Measurements from ENCODE around the gene DQX1. TPM values are rescaled to one million over a fixed set of nuclear protein-coding genes. Genes with fewer than 3 reads are reported as not detected.
A peak's percentile ranks its signal among the peaks of the same experiment; 100 is the strongest.
"Not testable (repeated sequence)": the region's sequence is repeated elsewhere in the genome, so short reads cannot be mapped to it uniquely, and the experiment has no call there.

DQX1 gene
- 0.81 TPM in 1 of 2 replicates, not detected in the other for total RNA-seq (2014; rRNA removed; shearing (Covaris generic))

GRCh38 chr2:74525717-74526648 is at the start of gene DQX1:
Gene DQX1 (minus strand): TSS chr2:74526231. CDS start chr2:74525729, 502 bp downstream.
- in situ Hi-C loops (cut with HindIII; ENCODE audit: low sequenced_read_pairs), result no loop called here
- DNase-seq (ENCODE audit: low spot score), result peak; percentile 54

DNA sequence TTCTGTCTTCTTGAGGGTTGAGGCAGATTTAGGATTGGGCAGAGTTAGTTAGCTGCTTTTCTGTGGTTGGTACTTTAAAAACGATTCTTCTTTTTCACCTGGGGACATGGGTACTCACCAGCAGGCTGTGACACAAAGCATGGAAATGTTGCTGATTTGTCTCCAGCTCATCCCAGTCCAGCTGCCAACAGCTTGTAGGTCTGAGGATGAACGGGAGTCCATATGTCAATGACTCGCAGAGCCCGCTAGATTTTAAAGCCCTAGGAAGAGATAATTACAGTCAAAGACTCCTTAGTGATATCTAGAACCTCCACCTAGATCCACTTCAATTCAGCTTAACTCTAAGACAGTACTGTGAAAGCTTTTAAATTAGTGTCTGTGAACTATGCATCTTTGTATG is 49.3 kb upstream of the DQX1 start:
- DNase-seq (ENCODE audit: low spot score), result no peak
- in situ Hi-C loops (cut with HindIII; ENCODE audit: low sequenced_read_pairs), result no loop called here

GRCh38 chr2:74573747-74574562 is 47.9 kb upstream of the DQX1 start:
- DNase-seq (ENCODE audit: low spot score), result no peak
- in situ Hi-C loops (cut with HindIII; ENCODE audit: low sequenced_read_pairs), result no loop called here

DNA sequence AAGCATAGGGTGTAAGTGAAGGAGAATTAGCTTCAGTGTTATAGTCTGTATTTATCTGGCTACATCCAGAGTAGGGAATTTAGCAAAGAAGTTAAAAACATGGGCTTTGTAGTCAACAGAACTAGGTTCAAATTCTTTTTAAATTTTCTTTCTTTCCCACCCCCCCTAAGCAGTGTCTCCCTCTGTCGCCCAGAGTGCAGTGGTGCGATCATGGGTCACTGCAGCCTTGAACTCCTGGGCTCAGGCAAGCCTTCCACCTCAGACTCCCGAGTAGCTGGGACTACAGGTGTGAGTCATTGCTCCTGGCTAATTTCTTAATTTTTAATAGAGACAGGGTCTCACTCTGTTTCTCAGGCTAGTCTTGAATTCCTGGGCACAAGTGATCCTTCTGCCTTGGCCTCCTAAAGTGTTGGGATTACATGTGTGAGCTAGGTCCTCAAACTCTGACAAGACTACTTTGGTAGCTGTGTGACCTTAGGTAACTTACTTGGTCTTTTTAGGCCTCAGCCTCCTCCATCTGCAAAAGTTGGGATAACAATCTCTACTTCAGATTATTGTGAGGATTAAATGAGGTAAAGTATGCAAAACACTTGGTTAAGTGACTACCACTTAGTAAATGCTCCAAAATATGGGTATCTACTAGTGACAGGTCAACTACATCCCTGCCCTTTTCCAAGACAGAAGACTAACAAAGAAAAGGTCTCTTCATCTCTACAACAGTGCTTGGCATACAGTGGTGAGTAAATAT is 46.3 kb upstream of the DQX1 start:
- in situ Hi-C loops (cut with HindIII; ENCODE audit: low sequenced_read_pairs), result no loop called here
- no peak for DNase-seq (ENCODE audit: low spot score)

DNA sequence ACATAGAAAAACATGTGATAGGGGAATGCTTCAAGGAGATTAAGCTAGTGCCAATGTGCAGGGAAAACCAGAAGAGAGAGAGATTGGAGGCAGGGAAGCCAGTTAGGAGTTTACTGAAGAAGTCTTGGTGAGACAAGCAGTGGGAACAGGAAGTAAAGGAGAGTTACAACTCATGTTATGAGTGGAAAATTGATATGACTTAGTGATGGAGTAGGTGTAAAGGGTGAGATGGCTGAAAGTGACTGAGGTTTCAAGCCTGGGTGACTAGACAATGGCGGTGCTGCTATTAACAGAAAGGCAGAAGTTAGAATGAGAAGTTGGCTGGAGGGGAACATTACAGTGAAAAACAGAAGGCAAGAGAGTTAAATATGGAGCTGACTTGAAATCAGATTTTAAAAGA is 45.0 kb upstream of the DQX1 start:
- DNase-seq (ENCODE audit: low spot score), result no peak
- in situ Hi-C loops (cut with HindIII; ENCODE audit: low sequenced_read_pairs), result no loop called here

- no peak for DNase-seq (ENCODE audit: low spot score)
- in situ Hi-C loops (cut with HindIII; ENCODE audit: low sequenced_read_pairs), result no loop called here
These were observed 43.7 kb upstream of the DQX1 start for GRCh38 chr2:74569686-74570085.

- DNase-seq (ENCODE audit: low spot score), result no peak
- in situ Hi-C loops (cut with HindIII; ENCODE audit: low sequenced_read_pairs), result no loop called here
These were observed 41.9 kb upstream of the DQX1 start for GRCh38 chr2:74567881-74568280.

GRCh38 chr2:74566754-74567085 is 40.7 kb upstream of the DQX1 start:
- in situ Hi-C loops (cut with HindIII; ENCODE audit: low sequenced_read_pairs), result no loop called here
- DNase-seq (ENCODE audit: low spot score), result no peak

DNA sequence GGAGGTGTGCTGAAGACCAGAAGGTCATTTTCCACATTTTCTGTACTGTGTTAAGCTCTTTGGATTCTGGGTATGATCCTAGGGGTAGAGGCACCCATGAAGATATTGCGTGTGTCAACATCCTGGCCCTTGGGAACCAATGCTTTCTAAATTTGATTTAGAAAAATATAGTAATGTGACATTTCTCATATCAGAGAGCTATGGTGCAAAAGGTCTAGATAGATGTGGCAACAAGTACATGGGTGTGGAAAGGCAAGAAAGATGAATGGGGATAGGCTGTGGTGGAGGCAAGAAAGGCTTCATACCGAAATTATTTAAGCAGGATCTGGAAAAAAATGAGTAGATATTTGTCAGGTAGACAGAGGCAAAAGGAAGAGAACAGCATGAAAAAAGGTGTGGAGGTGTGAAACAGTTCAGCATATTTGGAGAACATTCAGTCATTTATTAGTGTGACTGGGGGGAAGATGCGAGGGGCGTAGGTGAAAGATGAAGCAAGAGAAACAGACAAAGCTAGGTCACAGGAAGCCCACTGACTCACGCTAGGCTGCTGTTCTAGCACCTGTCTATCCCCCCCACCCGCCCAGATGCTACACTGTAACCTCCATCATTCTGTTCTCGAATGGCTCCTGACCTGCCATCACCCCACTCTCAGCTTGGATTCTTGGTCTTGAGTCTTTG is 40.2 kb upstream of the DQX1 start:
- in situ Hi-C loops (cut with HindIII; ENCODE audit: low sequenced_read_pairs), result no loop called here
- DNase-seq (ENCODE audit: low spot score), result no peak

GRCh38 chr2:74564222-74564621 is 38.2 kb upstream of the DQX1 start:
- DNase-seq (ENCODE audit: low spot score), result no peak
- in situ Hi-C loops (cut with HindIII; ENCODE audit: low sequenced_read_pairs), result no loop called here

DNA sequence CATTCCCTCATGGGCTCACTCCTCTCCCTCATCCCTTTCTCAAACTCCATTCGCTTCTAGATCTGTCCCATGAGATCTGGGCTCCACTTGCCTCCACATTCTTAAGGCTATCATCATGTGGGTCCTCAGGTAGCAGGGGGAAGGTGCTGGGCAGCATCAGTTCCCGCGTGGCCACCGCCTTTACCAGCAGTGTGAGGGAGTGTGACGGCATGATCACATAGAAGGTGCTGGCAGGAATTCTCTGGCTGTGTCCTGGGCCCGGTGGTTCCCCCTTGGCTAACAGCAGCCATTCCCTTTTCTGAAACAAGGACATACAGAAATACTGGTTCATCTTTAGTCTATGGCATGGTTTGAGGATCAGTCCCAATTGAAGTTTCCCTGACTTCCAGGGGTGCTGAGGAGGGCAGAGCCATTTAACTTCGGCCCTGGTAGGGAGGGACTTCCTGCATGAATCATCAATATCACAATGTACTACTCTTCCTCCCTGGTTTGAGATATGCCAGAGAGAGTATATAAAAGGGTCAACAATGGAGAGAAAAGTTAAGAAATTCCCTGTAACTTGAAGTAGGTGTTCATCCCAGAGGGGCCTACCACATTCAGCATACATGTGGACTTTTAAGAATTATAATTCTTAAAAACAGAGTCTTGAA is 36.2 kb upstream of the DQX1 start:
- in situ Hi-C loops (cut with HindIII; ENCODE audit: low sequenced_read_pairs), result no loop called here
- no peak for DNase-seq (ENCODE audit: low spot score)

GRCh38 chr2:74561022-74561421 is 35.0 kb upstream of the DQX1 start:
- DNase-seq (ENCODE audit: low spot score); in situ Hi-C loops (cut with HindIII; ENCODE audit: low sequenced_read_pairs): not testable (repeated sequence)

- in situ Hi-C loops (cut with HindIII; ENCODE audit: low sequenced_read_pairs), result no loop called here
- no peak for DNase-seq (ENCODE audit: low spot score)
These were observed 34.6 kb upstream of the DQX1 start for GRCh38 chr2:74560591-74560990.

GRCh38 chr2:74559912-74560311 is 33.9 kb upstream of the DQX1 start:
- in situ Hi-C loops (cut with HindIII; ENCODE audit: low sequenced_read_pairs), result no loop called here

GRCh38 chr2:74558284-74559230 is 32.5 kb upstream of the DQX1 start:
- in situ Hi-C loops (cut with HindIII; ENCODE audit: low sequenced_read_pairs), result no loop called here
- no peak for DNase-seq (ENCODE audit: low spot score)

More at GRCh38 chr2:74559912-74560311, 33.9 kb upstream of the DQX1 start:
- DNase-seq (ENCODE audit: low spot score), result no peak

DNA sequence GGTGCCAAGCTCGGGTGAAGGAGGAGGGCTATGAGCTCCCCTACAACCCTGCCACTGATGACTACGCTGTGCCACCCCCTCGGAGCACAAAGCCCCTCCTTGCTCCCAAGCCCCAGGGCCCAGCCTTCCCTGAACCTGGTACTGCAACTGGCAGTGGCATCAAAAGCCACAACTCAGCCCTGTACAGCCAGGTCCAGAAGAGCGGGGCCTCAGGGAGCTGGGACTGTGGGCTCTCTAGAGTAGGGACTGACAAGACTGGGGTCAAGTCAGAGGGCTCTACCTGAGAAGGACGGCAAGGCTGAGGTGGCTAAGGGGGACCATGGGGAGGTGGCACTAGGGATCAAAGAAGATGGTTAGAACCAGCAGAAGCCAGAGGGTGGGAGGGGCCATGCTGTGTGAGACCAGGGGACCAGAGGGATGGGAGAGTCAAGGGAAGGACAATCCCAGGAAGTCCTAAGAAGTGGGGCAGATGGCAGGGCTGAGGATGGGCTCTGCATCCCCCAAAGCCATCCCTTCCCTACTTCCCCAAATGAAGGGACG is 30.9 kb upstream of the DQX1 start:
- DNase-seq (ENCODE audit: low spot score), result no peak
- in situ Hi-C loops (cut with HindIII; ENCODE audit: low sequenced_read_pairs), result no loop called here

- no peak for DNase-seq (ENCODE audit: low spot score)
- in situ Hi-C loops (cut with HindIII; ENCODE audit: low sequenced_read_pairs), result no loop called here
These were observed 30.1 kb upstream of the DQX1 start for GRCh38 chr2:74556159-74556558.

Measured in G401 (cell line).